Sigmoid colon (tissue), 4 donors: ENCODE measurements around the gene CDHR5.

Experiments used
- CTCF ChIP-seq, 4 experiments: fragments of 450-650 bp in 3 of 4; fragments of 200-600 bp in 1 of 4; IDR thresholded peaks; one replicate each; pipeline ENCODE4 v1.5.1; 2016 to 2019; ENCODE audit warnings: antibody characterized with exemption in 4 of 4, mild to moderate bottlenecking in 3 of 4, moderate library complexity in 2 of 4
- EP300 ChIP-seq, 4 donors: sonication (generic); formaldehyde crosslinking; IDR thresholded peaks; one replicate each; pipeline ENCODE4 v1.6.1; 2017; ENCODE audit warnings: antibody characterized with exemption in 4 of 4
- POLR2A ChIP-seq, 2 donors: fragments of 450-650 bp; IDR thresholded peaks; one replicate each; pipeline ENCODE4 v1.6.1; 2016; ENCODE audit warnings: antibody characterized with exemption in 2 of 2, mild to moderate bottlenecking in 2 of 2, moderate library complexity in 2 of 2

- no peak for TF ChIP-seq CTCF (IDR thresholded peaks at IDR 0.05)
- TF ChIP-seq POLR2A (IDR thresholded peaks at IDR 0.05): no peak
- TF ChIP-seq EP300 (IDR thresholded peaks at IDR 0.05): no peak
Measured at GRCh38 chr11:623349-623869, 1.3 kb downstream of the CDHR5 start.
